BJ (cell line): Measurements from ENCODE around the gene TCP11. TPM values are rescaled to one million over a fixed set of nuclear protein-coding genes. Genes with fewer than 3 reads are reported as not detected.

ENCODE experiments used
- CTCF ChIA-PET: fragments of 350-600 bp; formaldehyde crosslinking; extraction: SDS; loops from one replicate; lab custom pipeline; 2021; ENCODE audit warnings: antibody characterized with exemption, inconsistent platforms; lab: Yijun Ruan, JAX
- POLR2A ChIA-PET: fragments of 300-600 bp; sonication (Branson Sonifier 250); formaldehyde crosslinking; extraction: SDS; loops from one replicate; lab custom pipeline; 2021; ENCODE audit warnings: antibody characterized with exemption; lab: Charles Lee
- DNase-seq: peaks from one replicate; pipeline ENCODE4 v3.0.0-alpha.2; 2011; ENCODE audit warnings: low read depth
- H3K27me3 ChIP-seq: 2 replicates; pipeline ENCODE4 v1.6.0; 2011; ENCODE audit warnings: low read length; ENCODE audit not compliant: control insufficient read depth, insufficient read depth
- H3K36me3 ChIP-seq: 2 replicates; pipeline ENCODE4 v1.5.1; 2011; ENCODE audit warnings: low read length; ENCODE audit not compliant: control insufficient read depth, insufficient read depth
- H3K4me3 ChIP-seq: 2 replicates; pipeline ENCODE4 v1.5.1; 2011; ENCODE audit warnings: low read depth, mild to moderate bottlenecking, control low read depth, low read length
- polyA plus RNA-seq: library from polyadenylated mRNA; depleted of rRNA; stranded (reverse); fragments of >200 nt; gene quantifications from 2 replicates; pipeline ENCODE4 v1.2.3, GENCODE V29; 2011
- TF ChIP-seq, protein P1 (sequence below): IDR thresholded peaks from 2 replicates; pipeline ENCODE4 v1.5.1; 2011; ENCODE audit warnings: low read depth, mild to moderate bottlenecking, control low read depth, inconsistent platforms, low read length, moderate library complexity; ENCODE audit not compliant: insufficient read depth

Gene TCP11
- polyA plus RNA-seq, 1 experiment, result 0.23 TPM

DNA sequence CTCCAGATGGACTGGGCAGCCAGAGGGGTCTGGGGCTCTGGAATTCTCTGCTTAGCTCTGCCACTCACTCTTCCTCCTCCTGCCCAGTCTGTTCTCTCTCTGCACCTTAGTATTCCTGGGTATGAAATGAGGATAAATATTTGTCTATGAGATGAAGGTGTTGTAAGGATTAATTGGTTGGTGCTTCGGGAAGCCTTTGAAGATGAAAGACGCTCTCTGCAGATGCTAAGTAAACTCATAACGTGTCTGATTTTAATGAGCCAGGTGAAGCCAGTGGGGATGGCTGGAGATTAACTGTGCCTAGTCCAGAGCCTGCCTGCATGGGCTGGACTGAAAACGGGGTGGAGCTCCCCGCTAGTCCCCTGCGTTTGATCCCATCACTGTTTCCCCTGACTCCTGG lies 23.1 kb upstream of the TCP11 start:
- CTCF ChIA-PET, result interaction anchor here (1.4 kb wide), 1 partner anchor 41 kb away, joined by 6 read pairs; no protein-coding TSS in a partner anchor
- Histone ChIP-seq H3K27me3 (no peaks in the 10 kb centered on the region), H3K4me3 (no peak overlapping the region), H3K36me3 (no peaks in the 10 kb centered on the region)
- POLR2A ChIA-PET, result no interaction called here
- TF ChIP-seq, protein P1, sequence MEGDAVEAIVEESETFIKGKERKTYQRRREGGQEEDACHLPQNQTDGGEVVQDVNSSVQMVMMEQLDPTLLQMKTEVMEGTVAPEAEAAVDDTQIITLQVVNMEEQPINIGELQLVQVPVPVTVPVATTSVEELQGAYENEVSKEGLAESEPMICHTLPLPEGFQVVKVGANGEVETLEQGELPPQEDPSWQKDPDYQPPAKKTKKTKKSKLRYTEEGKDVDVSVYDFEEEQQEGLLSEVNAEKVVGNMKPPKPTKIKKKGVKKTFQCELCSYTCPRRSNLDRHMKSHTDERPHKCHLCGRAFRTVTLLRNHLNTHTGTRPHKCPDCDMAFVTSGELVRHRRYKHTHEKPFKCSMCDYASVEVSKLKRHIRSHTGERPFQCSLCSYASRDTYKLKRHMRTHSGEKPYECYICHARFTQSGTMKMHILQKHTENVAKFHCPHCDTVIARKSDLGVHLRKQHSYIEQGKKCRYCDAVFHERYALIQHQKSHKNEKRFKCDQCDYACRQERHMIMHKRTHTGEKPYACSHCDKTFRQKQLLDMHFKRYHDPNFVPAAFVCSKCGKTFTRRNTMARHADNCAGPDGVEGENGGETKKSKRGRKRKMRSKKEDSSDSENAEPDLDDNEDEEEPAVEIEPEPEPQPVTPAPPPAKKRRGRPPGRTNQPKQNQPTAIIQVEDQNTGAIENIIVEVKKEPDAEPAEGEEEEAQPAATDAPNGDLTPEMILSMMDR, result no peak
- no peak for DNase-seq

DNA sequence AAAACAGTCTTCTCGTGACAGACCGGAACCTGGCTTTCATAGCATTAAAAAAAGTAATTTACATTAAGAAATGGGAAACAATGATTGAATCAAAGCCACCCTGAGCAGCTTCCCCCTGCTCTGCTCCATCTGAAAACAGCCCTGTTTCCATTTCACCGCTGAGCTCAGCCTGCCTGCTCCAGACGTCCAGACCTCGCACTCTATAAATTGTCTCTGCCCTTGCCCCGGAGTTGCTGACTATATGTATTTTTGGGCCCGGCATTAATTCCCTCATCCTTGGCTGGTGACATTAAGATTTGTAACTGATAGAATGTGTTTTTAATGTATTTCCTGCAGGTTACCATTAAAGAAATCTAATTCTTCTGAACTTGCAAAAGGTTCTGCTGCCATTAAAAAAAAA lies 22.7 kb upstream of the TCP11 start:
- Histone ChIP-seq H3K27me3 (no peaks in the 10 kb centered on the region), H3K36me3 (no peaks in the 10 kb centered on the region), H3K4me3 (no peak overlapping the region)
- ChIA-PET POLR2A (no interaction called here), CTCF (no interaction called here)
- no peak for DNase-seq
- TF ChIP-seq, protein P1, result no peak

DNA sequence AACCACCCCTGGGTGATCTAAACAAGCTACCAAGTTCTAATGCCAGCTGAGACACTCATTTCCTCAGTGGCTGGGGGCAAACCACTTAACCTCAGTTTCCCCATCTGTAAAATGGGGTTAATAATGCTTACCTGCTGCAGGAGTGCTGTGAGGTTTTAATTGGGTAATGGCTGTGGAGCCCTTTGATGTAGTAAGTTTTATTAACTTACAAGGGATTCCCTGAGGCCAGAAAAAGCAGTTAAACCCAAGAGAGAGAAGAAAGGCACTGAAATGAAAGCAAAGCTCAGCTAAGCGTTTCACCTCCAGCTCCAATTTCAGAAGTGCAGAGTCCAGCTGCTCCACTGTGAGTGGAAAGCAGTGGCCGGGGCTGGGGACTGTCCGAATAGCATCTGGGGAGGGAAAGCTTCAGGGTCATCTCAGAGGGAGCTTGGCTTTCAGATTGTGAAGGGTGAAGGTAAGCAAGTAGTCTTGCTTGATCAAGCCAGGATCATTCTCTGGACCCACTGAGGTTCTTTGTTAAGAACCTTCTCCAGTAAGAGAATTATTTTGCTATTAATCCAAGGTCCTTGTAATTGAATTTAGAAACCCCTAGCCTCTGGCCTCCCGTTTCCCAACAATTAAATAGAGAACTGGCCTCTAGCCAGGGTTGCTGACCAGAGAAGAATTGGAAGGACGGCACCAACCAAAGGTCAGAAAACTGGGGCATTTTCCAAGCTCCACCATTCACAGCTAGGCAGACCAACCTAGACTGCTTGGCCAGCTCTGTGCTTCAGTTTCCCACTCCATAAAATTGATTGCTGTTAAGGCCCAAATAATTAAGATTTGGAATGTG lies 20.9 kb upstream of the TCP11 start:
- Histone ChIP-seq H3K27me3 (no peaks in the 10 kb centered on the region), H3K4me3 (no peak overlapping the region), H3K36me3 (no peaks in the 10 kb centered on the region)
- POLR2A ChIA-PET, result no interaction called here
- CTCF ChIA-PET, result interaction anchor here (0.5 to 2.6 kb wide), 7 partner anchors 11 to 1552 kb away, joined by 3 to 10 read pairs (median 4); no protein-coding TSS in a partner anchor
- DNase-seq, result no peak
- TF ChIP-seq, protein P1, result no peak

DNA sequence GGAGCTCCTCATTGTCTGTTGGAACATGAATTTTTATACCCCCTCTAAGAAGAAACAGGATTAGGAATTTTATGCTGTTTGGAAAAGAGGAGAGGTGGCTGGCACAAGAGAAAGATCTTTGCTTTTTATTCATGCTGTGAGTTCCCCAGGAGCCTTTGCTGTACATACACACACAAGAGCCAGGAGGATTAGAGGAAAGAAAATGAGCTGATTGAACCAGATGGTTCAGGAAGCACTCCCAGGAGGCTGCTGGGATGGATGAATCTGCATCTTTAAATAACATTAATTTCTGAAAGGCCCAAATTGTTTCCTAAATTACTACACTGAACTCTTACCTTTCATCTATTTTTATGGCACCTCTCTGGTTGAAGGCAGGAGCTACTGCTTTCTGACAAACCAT lies 20.1 kb upstream of the TCP11 start:
- no peaks in the 10 kb centered on the region for H3K36me3 ChIP-seq
- DNase-seq, result no peak
- POLR2A ChIA-PET, result no interaction called here
- H3K27me3 ChIP-seq, result no peaks in the 10 kb centered on the region
- no peak overlapping the region for H3K4me3 ChIP-seq
- TF ChIP-seq, protein P1, result no peak
- CTCF ChIA-PET, result interaction anchor here (0.7 to 2.6 kb wide), 5 partner anchors 11 to 174 kb away, joined by 3 to 10 read pairs (median 4); no protein-coding TSS in a partner anchor

DNA sequence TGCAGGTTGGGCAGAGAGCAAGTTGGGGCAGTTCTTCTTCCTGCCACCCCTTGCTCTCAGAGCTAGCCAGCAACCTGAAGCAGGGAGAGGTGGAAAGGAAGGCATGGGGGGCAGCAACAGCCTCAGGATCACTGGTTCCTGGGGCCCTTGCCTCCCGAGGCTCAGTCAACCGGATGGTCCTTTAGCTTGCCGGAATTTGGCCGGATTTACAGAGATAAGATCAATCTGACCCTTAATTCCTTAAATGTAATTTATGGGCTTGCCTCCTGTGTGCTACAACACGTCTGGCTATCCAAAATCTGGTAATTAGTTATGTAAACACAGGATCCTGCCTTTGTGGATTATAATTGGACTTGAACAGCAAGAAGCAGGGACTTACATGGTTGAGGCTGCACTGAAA lies 19.5 kb upstream of the TCP11 start:
- TF ChIP-seq, protein P1, result no peak
- Histone ChIP-seq H3K27me3 (no peaks in the 10 kb centered on the region), H3K36me3 (no peaks in the 10 kb centered on the region), H3K4me3 (no peak overlapping the region)
- DNase-seq, result no peak
- ChIA-PET CTCF (interaction anchor here (1.6 to 2.6 kb wide), 4 partner anchors 8 to 173 kb away, joined by 3 to 10 read pairs (median 4); no protein-coding TSS in a partner anchor), POLR2A (no interaction called here)
